PC-9 (cell line): ENCODE results near the gene DMC1. TPM values are rescaled to one million over a fixed set of nuclear protein-coding genes. Genes with fewer than 3 reads are reported as not detected.

Experiments used
- BruUV-seq: library from RNA; stranded (reverse); fragments of 400-500 nt; replicated peaks from 2 replicates; lab custom pipeline; 2021; lab: Mats Ljungman, UMichigan
- CTCF ChIA-PET: fragments of 300-600 bp; sonication (Branson Sonifier 250); formaldehyde crosslinking; loops from one replicate; lab custom pipeline; 2022; ENCODE audit warnings: antibody characterized with exemption; lab: Charles Lee
- POLR2A ChIA-PET: fragments of 300-600 bp; sonication (Branson Sonifier 250); formaldehyde crosslinking; loops from one replicate; lab custom pipeline; 2022; ENCODE audit warnings: antibody characterized with exemption; ENCODE audit not compliant: unreplicated experiment; lab: Charles Lee
- DNase-seq, 2 experiments: peaks; one replicate each; pipeline versions ENCODE4 v3.0.0 to v3.0.0-alpha.2; 2015 to 2022; ENCODE audit warnings: mixed read lengths in 1 of 2
- H2AFZ ChIP-seq: fragments of 200-600 bp; sonication (generic); 2 replicates; pipeline ENCODE4 v1.8.1; 2017; ENCODE audit warnings: antibody characterized with exemption
- H3F3A ChIP-seq: fragments of 200-600 bp; sonication (generic); 2 replicates; pipeline ENCODE4 v1.8.1; 2017; ENCODE audit warnings: antibody characterized with exemption, mild to moderate bottlenecking, low read depth; ENCODE audit not compliant: insufficient read depth
- H3K27ac ChIP-seq: fragments of 200-600 bp; sonication (generic); 2 replicates; pipeline ENCODE4 v1.6.1; 2016; ENCODE audit warnings: mixed run types
- H3K27me3 ChIP-seq: fragments of 200-600 bp; sonication (generic); 2 replicates; pipeline ENCODE4 v1.6.1; 2016; ENCODE audit warnings: low read depth, mixed run types; ENCODE audit not compliant: insufficient read depth
- H3K36me3 ChIP-seq: fragments of 200-600 bp; sonication (generic); 2 replicates; pipeline ENCODE4 v1.6.1; 2016; ENCODE audit warnings: low read depth, mixed run types
- H3K4me1 ChIP-seq: fragments of 200-600 bp; sonication (generic); replicated peaks from 2 replicates; pipeline ENCODE4 v1.6.1; 2016; ENCODE audit warnings: mixed run types; ENCODE audit not compliant: insufficient read depth
- H3K4me2 ChIP-seq: fragments of 200-600 bp; sonication (generic); 2 replicates; pipeline ENCODE4 v1.6.1; 2017; ENCODE audit warnings: mixed run types
- H3K4me3 ChIP-seq: fragments of 200-600 bp; sonication (generic); 2 replicates; pipeline ENCODE4 v1.6.1; 2016; ENCODE audit warnings: mixed run types
- H3K79me2 ChIP-seq: fragments of 200-600 bp; sonication (generic); 2 replicates; pipeline ENCODE4 v1.6.1; 2017; ENCODE audit warnings: low read depth, mixed run types
- H3K9me2 ChIP-seq: fragments of 200-600 bp; sonication (generic); 2 replicates; pipeline ENCODE4 v1.8.1; 2017; ENCODE audit warnings: mild to moderate bottlenecking; ENCODE audit not compliant: insufficient read depth
- H3K9me3 ChIP-seq: fragments of 200-600 bp; sonication (generic); 2 replicates; pipeline ENCODE4 v1.8.1; 2016; ENCODE audit warnings: low read depth; ENCODE audit not compliant: insufficient read depth
- H4K20me1 ChIP-seq: fragments of 200-600 bp; sonication (generic); 2 replicates; pipeline ENCODE4 v1.8.1; 2017; ENCODE audit not compliant: insufficient read depth
- CTCF ChIP-seq: fragments of 200-600 bp; sonication (generic); conservative IDR thresholded peaks from 2 replicates; pipeline ENCODE4 v1.6.1; 2017; ENCODE audit warnings: mixed run types, antibody characterized with exemption, mild to moderate bottlenecking, moderate library complexity
- EZH2 ChIP-seq: fragments of 200-600 bp; sonication (generic); IDR thresholded peaks from 2 replicates; pipeline ENCODE4 v1.8.0; 2017; ENCODE audit warnings: antibody characterized with exemption, low read depth
- intact Hi-C: fragments of 100-400 bp; cut with micrococcal nuclease; formaldehyde crosslinking; loops from one replicate; pipeline ENCODE4 v1.10.0; 2022; ENCODE audit not compliant: unreplicated experiment
- total RNA-seq: library from RNA; stranded (reverse); gene quantifications from 2 replicates; pipeline ENCODE4 v1.2.3, GENCODE V29; 2021

The DMC1 gene
- total RNA-seq, 1 experiment from 2014 or later: 5.6 TPM

- peak; percentile 48; the same call in 1 of the 2 replicates for TF ChIP-seq CTCF
- no peak for TF ChIP-seq EZH2
- H2AFZ ChIP-seq: no peak overlapping the region
- DNase-seq: peak in 1 of 2 experiments; percentile 18
- POLR2A ChIA-PET: no interaction called here
- intact Hi-C loops: no loop called here
- H3K36me3 ChIP-seq: no peaks in the 10 kb centered on the region
- H3F3A ChIP-seq: no peaks in the 10 kb centered on the region
- H3K4me1 ChIP-seq: peaks cover 6% of the 10 kb centered on the region; the same call in 1 of the 2 replicates
- H3K4me2 ChIP-seq: no peak overlapping the region
- CTCF ChIA-PET: interaction anchor here (0.6 kb wide), 3 partner anchors 28 to 496 kb away, joined by 6 to 9 read pairs (median 6); no protein-coding TSS in a partner anchor
- no peaks in the 10 kb centered on the region for H3K79me2 ChIP-seq
- no peak overlapping the region for H3K4me3 ChIP-seq
- no peaks in the 10 kb centered on the region for H3K9me3 ChIP-seq
- BruUV-seq: no TSS peak
- H4K20me1 ChIP-seq: no peaks in the 10 kb centered on the region
- no peaks in the 10 kb centered on the region for H3K27me3 ChIP-seq
- H3K27ac ChIP-seq: no peak overlapping the region
- H3K9me2 ChIP-seq: no peaks in the 10 kb centered on the region
Observed at GRCh38 chr22:38513063-38513462, 56.9 kb downstream of the DMC1 start.

- no peak overlapping the region for H3K4me3 ChIP-seq
- TF ChIP-seq CTCF (no peak), EZH2 (no peak)
- H3K9me2 ChIP-seq: no peaks in the 10 kb centered on the region
- no peaks in the 10 kb centered on the region for H3K36me3 ChIP-seq
- DNase-seq: no peak
- no peak overlapping the region for H2AFZ ChIP-seq
- H3K27ac ChIP-seq: no peak overlapping the region
- no peaks in the 10 kb centered on the region for H3K27me3 ChIP-seq
- intact Hi-C loops: no loop called here
- H3K4me1 ChIP-seq: peaks cover 13% of the 10 kb centered on the region
- H3K4me2 ChIP-seq: no peak overlapping the region
- peaks cover 6% of the 10 kb centered on the region for H3K79me2 ChIP-seq
- peaks cover 5% of the 10 kb centered on the region; the same call in 1 of the 2 replicates for H3F3A ChIP-seq
- no peaks in the 10 kb centered on the region for H4K20me1 ChIP-seq
- no TSS peak for BruUV-seq
- ChIA-PET POLR2A (interaction anchor here (0.6 to 0.7 kb wide), 2 partner anchors 25 to 131 kb away, joined by 4 to 7 read pairs; no protein-coding TSS in a partner anchor), CTCF (interaction anchor here (0.6 kb wide), 1 partner anchor 60 kb away, joined by 6 read pairs; the partner anchor contains the start of gene DMC1)
- no peaks in the 10 kb centered on the region for H3K9me3 ChIP-seq
Observed at GRCh38 chr22:38510416-38510970, 59.5 kb downstream of the DMC1 start.

- BruUV-seq: no TSS peak
- no peaks in the 10 kb centered on the region for H3K9me2 ChIP-seq
- H3K4me1 ChIP-seq: peaks cover 32% of the 10 kb centered on the region
- POLR2A ChIA-PET: no interaction called here
- H3K36me3 ChIP-seq: peaks cover 39% of the 10 kb centered on the region
- intact Hi-C loops: loop anchor here (1.0 to 10.0 kb wide), 6 partner anchors 42 to 452 kb away; partner anchors contain the start of genes CBY1, CSNK1E, DMC1 and FAM227A
- peaks cover 18% of the 10 kb centered on the region; the same call in 1 of the 2 replicates for H3F3A ChIP-seq
- peaks cover 41% of the 10 kb centered on the region for H4K20me1 ChIP-seq
- H3K27ac ChIP-seq: peak within 1 kb of the TSS; percentile 96
- no peaks in the 10 kb centered on the region for H3K27me3 ChIP-seq
- peak within 1 kb of the TSS; percentile 99 for H3K4me3 ChIP-seq
- H3K4me2 ChIP-seq: peak within 1 kb of the TSS; percentile 97
- H2AFZ ChIP-seq: peak within 1 kb of the TSS; percentile 94
- H3K79me2 ChIP-seq: peaks cover 48% of the 10 kb centered on the region
- CTCF ChIA-PET: no interaction called here
- no peaks in the 10 kb centered on the region for H3K9me3 ChIP-seq
- DNase-seq: peak; percentile 93 to 97
- TF ChIP-seq EZH2: no peak
- TF ChIP-seq CTCF: 0 out of 2 replicates have a peak, but pooled peaks have one; percentile 13
Observed at GRCh38 chr22:38506118-38506962, 63.6 kb downstream of the DMC1 start, which contains the start of gene DDX17. Gene DDX17, minus strand, starts transcription at chr22:38506311.
